Smooth muscle cell (in vitro differentiated cells): ENCODE data around the gene P4HA3. TPM values are rescaled to one million over a fixed set of nuclear protein-coding genes. Genes with fewer than 3 reads are reported as not detected.

Source experiments
- DNase-seq: peaks from one replicate; lab custom pipeline; 2025; ENCODE audit not compliant: unreplicated experiment; lab: John Stamatoyannopoulos, UW
- H2AFZ ChIP-seq: fragments of 200-600 bp; sonication (generic); 2 replicates; pipeline ENCODE4 v1.6.0; 2016; ENCODE audit warnings: antibody characterized with exemption, low read depth, mild to moderate bottlenecking
- H3F3A ChIP-seq: fragments of 200-600 bp; sonication (generic); 2 replicates; pipeline ENCODE4 v1.6.0; 2017; ENCODE audit warnings: antibody characterized with exemption, low read depth
- H3K27ac ChIP-seq: fragments of 200-600 bp; sonication (generic); 2 replicates; pipeline ENCODE4 v1.5.1; 2016; ENCODE audit warnings: low read depth, mild to moderate bottlenecking
- H3K27me3 ChIP-seq: fragments of 200-600 bp; sonication (generic); 2 replicates; pipeline ENCODE4 v1.6.1; 2016; ENCODE audit warnings: low read depth, mild to moderate bottlenecking
- H3K36me3 ChIP-seq: fragments of 200-600 bp; sonication (generic); 2 replicates; pipeline ENCODE4 v1.5.1; 2016; ENCODE audit warnings: low read depth
- H3K4me1 ChIP-seq: fragments of 200-600 bp; sonication (generic); 2 replicates; pipeline ENCODE4 v1.5.1; 2016; ENCODE audit warnings: low read depth
- H3K4me2 ChIP-seq: fragments of 200-600 bp; sonication (generic); 2 replicates; pipeline ENCODE4 v1.6.0; 2016; ENCODE audit warnings: mild to moderate bottlenecking
- H3K4me3 ChIP-seq: fragments of 200-600 bp; sonication (generic); 2 replicates; pipeline ENCODE4 v1.5.1; 2016; ENCODE audit warnings: mild to moderate bottlenecking
- H3K79me2 ChIP-seq: fragments of 200-600 bp; sonication (generic); 2 replicates; pipeline ENCODE4 v1.6.0; 2016; ENCODE audit warnings: low read depth, mild to moderate bottlenecking
- H3K9ac ChIP-seq: fragments of 200-600 bp; sonication (generic); 2 replicates; pipeline ENCODE4 v1.6.0; 2016; ENCODE audit warnings: low read depth
- H3K9me3 ChIP-seq: fragments of 200-600 bp; sonication (generic); replicated peaks from 2 replicates; pipeline ENCODE4 v1.5.1; 2016; ENCODE audit warnings: low read depth
- H4K20me1 ChIP-seq: fragments of 200-600 bp; sonication (generic); 2 replicates; pipeline ENCODE4 v1.6.0; 2016; ENCODE audit warnings: low read depth
- CTCF ChIP-seq: fragments of 200-600 bp; sonication (generic); IDR thresholded peaks from 2 replicates; pipeline ENCODE4 v1.5.1; 2017; ENCODE audit warnings: borderline replicate concordance, mild to moderate bottlenecking, antibody characterized with exemption; ENCODE audit not compliant: insufficient read depth, poor library complexity, severe bottlenecking
- WGBS: methylation state at CpG from one replicate; pipeline ENCODE4 v1.1.7; 2016; ENCODE audit warnings: low lambda C conversion rate; 5-methylcytosine and 5-hydroxymethylcytosine counted together
- polyA plus RNA-seq: library from polyadenylated mRNA; unstranded; fragments of >200 nt; fragmentation: Nextera tagmentation; extraction: Ambion mirVana; gene quantifications from 2 replicates; pipeline ENCODE4 v1.2.1, GENCODE V29; 2016
- small RNA-seq: library from RNA; depleted of rRNA; stranded (forward); fragments of <200 nt; gene quantifications from one replicate; pipeline ENCODE3, GENCODE V24; 2014
- total RNA-seq: library from RNA; depleted of rRNA; stranded (reverse); fragments of >200 nt; gene quantifications from 2 replicates; pipeline ENCODE4 v1.2.3, GENCODE V29; 2014

The P4HA3 gene
- total and polyA plus RNA-seq, 2 experiments from 2014 or later, result 6.9 to 18.9 TPM

- WGBS, result 71% methylated on average over 1 of the region's 1 CpG
- H3K4me2 ChIP-seq, result no peak overlapping the region
- no peak for TF ChIP-seq CTCF
- H3K36me3 ChIP-seq, result peaks cover 4% of the 10 kb centered on the region
- H2AFZ ChIP-seq, result no peak overlapping the region
- no peak overlapping the region for H3K9ac ChIP-seq
- no peaks in the 10 kb centered on the region for H3K4me1 ChIP-seq
- no peak overlapping the region for H3K4me3 ChIP-seq
- H3K79me2 ChIP-seq, result peaks cover 3% of the 10 kb centered on the region
- H3K27ac ChIP-seq, result no peak overlapping the region
- no peaks in the 10 kb centered on the region for H3F3A ChIP-seq
- peaks cover 5% of the 10 kb centered on the region for H4K20me1 ChIP-seq
- no peaks in the 10 kb centered on the region for H3K27me3 ChIP-seq
- DNase-seq, result no peak
- no peaks in the 10 kb centered on the region for H3K9me3 ChIP-seq
Observed at GRCh38 chr11:74220376-74220775, 91.1 kb downstream of the P4HA3 start.

Small RNA genes within 50 kb of the gene (small RNA-seq; reads per million reads assigned to genes)
- gene RF00409, result not detected

Other genes with a start within 250 kb of the P4HA3 start
- gene C2CD3, start 140.6 kb downstream of the P4HA3 start, total RNA-seq, result 13.3 and 24.1 TPM in 2 replicates
- 4.9 and 10.6 TPM in 2 replicates for gene C2CD3, start 140.6 kb downstream of the P4HA3 start, polyA plus RNA-seq
- 44.9 and 67.1 TPM in 2 replicates for gene PPME1, start 140.4 kb downstream of the P4HA3 start, total RNA-seq
- gene PPME1, start 140.4 kb downstream of the P4HA3 start, polyA plus RNA-seq, result 68.9 and 69.1 TPM in 2 replicates
- 17.3 and 17.5 TPM in 2 replicates for gene PGM2L1, start 86.8 kb upstream of the P4HA3 start, total RNA-seq
- 6.5 and 6.7 TPM in 2 replicates for gene PGM2L1, start 86.8 kb upstream of the P4HA3 start, polyA plus RNA-seq
- 3.9 and 6.3 TPM in 2 replicates for gene KCNE3, start 155.9 kb upstream of the P4HA3 start, total RNA-seq
- gene KCNE3, start 155.9 kb upstream of the P4HA3 start, polyA plus RNA-seq, result 4.2 and 5.1 TPM in 2 replicates
- gene LIPT2, start 182.1 kb upstream of the P4HA3 start, total RNA-seq, result 4.0 and 6.5 TPM in 2 replicates
- gene LIPT2, start 182.1 kb upstream of the P4HA3 start, polyA plus RNA-seq, result 9.7 and 10.2 TPM in 2 replicates